Subcutaneous adipose tissue (tissue), 4 donors: Measurements from ENCODE around the gene CD200R1L. TPM values are rescaled to one million over a fixed set of nuclear protein-coding genes. Genes with fewer than 3 reads are reported as not detected.

ENCODE experiments used
- total RNA-seq, 4 donors: library from RNA; depleted of rRNA; stranded (reverse); fragments of >200 nt; gene quantifications; one replicate each; pipeline ENCODE4 v1.1.0, GENCODE V29; 2016
- TF ChIP-seq, protein P1 (sequence below): fragments of 450-650 bp; IDR thresholded peaks from one replicate; pipeline ENCODE4 v1.5.1; 2016; ENCODE audit warnings: low read depth, mild to moderate bottlenecking, control low read depth, antibody characterized with exemption, moderate library complexity

CD200R1L gene
- total RNA-seq, 4 donors from 2014 or later: not detected

DNA sequence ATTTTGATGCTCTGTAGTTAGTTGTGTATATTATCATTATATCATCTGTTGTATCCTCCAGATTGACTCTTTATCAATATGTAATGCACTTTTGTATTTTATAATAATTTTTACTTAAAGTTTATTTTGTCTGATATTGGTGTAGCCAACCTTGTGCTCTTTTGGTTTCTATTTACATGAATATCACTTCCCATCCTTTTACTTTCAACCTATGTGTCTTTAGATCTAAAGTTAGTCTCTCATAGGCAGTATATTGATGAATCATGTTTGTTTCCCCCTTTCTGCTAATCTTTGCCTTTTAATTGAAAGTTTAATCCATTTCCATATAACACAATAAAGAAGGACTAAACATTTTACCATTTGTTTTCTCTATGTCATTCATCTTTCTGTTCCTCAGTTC lies 28.1 kb upstream of the CD200R1L start:
- TF ChIP-seq, protein P1, sequence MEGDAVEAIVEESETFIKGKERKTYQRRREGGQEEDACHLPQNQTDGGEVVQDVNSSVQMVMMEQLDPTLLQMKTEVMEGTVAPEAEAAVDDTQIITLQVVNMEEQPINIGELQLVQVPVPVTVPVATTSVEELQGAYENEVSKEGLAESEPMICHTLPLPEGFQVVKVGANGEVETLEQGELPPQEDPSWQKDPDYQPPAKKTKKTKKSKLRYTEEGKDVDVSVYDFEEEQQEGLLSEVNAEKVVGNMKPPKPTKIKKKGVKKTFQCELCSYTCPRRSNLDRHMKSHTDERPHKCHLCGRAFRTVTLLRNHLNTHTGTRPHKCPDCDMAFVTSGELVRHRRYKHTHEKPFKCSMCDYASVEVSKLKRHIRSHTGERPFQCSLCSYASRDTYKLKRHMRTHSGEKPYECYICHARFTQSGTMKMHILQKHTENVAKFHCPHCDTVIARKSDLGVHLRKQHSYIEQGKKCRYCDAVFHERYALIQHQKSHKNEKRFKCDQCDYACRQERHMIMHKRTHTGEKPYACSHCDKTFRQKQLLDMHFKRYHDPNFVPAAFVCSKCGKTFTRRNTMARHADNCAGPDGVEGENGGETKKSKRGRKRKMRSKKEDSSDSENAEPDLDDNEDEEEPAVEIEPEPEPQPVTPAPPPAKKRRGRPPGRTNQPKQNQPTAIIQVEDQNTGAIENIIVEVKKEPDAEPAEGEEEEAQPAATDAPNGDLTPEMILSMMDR: no peak

DNA sequence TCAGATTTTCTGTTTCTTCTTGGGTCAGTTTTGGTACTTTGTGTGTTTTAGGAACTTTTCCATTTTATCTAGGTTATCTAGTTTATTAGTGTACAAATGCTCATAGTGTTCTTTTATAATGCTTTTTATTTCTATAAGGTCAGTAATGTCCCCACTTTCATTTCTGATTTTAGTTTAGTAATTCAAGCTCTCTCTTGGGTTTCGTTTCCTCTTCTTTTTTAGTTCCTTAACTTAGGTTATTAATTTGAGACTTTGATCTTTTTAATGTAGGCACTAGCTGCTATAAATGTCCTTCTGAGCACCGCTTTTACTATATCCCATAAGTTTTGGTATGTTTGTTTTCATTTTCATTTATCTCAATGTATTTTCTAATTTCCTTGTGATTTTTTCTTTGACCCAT lies 27.0 kb upstream of the CD200R1L start:
- TF ChIP-seq, protein P1: no peak

DNA sequence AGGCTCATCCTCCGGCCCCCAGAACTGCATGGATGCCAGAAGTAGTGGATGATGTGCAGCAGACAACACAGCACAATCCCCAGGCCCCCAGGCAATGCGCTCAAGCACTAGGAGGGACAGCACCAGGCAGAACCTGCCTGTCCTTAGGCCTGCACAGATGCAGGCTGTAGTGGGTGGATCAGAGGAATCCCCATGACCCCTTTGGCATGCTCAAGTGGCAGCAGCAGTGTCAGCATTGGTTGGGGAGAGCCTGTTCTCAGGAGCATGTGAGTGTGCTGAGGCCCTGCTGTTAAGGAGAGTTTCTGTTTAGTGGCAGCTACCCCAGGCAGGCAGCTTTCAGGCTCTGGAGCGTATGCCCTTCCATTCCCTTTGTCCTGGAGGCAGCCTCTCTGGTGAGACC lies 25.1 kb upstream of the CD200R1L start:
- TF ChIP-seq, protein P1: no peak

DNA sequence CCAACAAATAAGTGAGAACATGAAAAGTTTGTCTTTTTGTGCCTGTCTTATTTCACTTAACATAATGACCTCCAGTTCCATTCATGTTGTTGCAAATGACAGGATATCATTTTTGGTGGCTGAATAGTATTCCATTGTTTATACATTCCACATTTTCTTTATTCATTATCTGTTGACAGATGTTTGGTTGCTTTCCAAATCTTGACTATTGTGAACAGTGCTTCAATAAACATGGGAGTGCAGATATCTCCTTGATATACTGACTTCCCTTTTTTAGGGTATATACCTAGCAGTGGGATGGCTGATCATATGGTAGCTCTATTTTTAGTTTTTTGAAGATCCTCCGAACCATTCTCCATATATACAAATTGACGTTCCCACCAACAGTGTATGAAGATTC lies 19.1 kb upstream of the CD200R1L start:
- TF ChIP-seq, protein P1: no peak

DNA sequence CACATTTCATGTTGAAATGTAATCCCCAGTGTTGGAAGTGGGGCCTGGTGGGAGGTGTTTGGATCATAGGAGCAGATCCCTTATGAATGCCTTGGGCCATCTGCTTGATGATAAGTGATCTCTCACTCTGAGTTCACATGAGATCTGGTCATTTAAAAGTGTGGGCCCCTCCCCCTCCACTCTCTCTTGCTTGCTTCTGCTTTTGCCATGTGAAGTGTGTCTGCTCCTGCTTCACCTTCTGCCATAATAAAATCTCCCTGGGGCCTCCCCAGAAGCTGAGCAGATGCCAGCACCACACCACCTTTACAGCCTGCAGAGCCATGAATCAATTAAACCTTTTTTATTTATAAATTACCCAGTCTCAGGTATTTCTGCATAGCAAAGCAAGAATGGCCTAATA lies 14.2 kb upstream of the CD200R1L start:
- TF ChIP-seq, protein P1: no peak

DNA sequence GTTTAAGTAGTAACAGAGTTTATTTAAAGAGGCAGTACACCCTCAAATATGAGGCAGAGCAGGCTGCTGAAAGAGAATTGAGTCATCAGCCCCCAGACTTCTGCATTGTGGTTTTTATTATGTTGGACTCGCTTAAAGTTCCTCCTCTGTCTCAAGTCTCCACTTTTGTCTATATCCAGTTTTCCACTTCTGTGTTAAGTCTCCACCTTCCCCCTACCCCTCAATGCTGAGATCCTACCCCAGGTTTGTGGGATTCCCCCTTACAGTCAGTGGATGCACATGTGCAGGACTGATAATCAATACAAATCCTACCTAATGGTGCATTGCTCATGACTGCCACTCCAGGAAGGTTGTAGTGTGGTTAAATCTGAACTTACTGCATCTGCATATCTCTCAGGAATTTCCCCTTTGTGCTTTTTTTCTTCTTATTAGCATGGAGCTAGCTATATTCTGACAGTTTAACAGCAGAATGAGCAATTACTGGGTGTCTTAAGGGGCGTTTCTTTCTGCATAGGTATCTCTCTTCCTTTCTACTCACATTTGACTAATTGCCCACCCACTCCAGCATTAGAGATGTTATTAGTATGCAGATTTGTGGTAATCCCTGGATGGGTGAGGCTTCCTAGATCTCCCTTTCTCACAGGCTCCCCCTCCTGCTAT lies 11.9 kb upstream of the CD200R1L start:
- TF ChIP-seq, protein P1: no peak

DNA sequence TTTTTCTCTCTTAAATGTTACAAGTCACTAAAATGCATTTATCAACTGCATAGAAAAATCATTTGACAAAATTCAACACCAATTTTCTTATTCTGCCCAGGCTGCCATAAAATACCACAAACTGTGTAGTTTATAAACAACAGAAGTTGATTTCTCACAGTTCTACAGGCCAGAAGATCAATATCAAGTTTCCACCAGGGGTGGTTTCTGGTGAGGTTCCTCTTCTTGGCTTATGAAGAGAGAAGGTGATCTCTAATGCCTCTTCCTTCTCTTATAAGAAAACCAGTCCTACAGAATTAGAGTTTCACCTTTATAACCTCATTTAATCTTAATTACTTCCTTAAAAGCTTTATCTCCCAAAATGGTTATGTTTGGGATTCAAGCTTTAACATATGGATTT lies 10.9 kb upstream of the CD200R1L start:
- TF ChIP-seq, protein P1: no peak
